Right lobe of liver (tissue), 4 donors: Measurements from ENCODE around the gene TRIO.

ENCODE experiments used
- CTCF ChIP-seq, 4 donors: fragments of 200-600 bp in 3 of 4; fragments of 450-650 bp in 1 of 4; IDR thresholded peaks; one replicate each; pipeline versions ENCODE4 v1.5.1 to v1.8.0; 2016 to 2022; ENCODE audit warnings: antibody characterized with exemption in 4 of 4, mild to moderate bottlenecking in 2 of 4
- POLR2A ChIP-seq: fragments of 450-650 bp; IDR thresholded peaks from one replicate; pipeline ENCODE4 v1.6.1; 2017; ENCODE audit warnings: antibody characterized with exemption, mild to moderate bottlenecking
- donor health status: DM: no; HTN: no; CAD: no.
- donor health status: DM: no; HTN: no; CAD: no.
- donor health status: DM: no; HTN: yes; CAD: no.

- TF ChIP-seq CTCF (IDR thresholded peaks at IDR 0.05): no peak
- no peak for TF ChIP-seq POLR2A
Observed at GRCh38 chr5:14179446-14179845, 36.3 kb downstream of the TRIO start.
